Pancreas (tissue), 10 donors: ENCODE data around the gene SMPD4. TPM values are rescaled to one million over a fixed set of nuclear protein-coding genes. Genes with fewer than 3 reads are reported as not detected.
A peak's percentile ranks its signal among the peaks of the same experiment; 100 is the strongest.
"Not testable (repeated sequence)": the region's sequence is repeated elsewhere in the genome, so short reads cannot be mapped to it uniquely, and the experiment has no call there.

Experiments used
- ATAC-seq, 4 donors: fragments of 200-7000 bp; cut with Tn5 transposase; one replicate each; pipeline versions ENCODE4 v1.8.0 to v1.9.1; 2020; ENCODE audit warnings: mild to moderate bottlenecking in 4 of 4, moderate library complexity in 4 of 4
- DNase-seq, 6 donors: peaks; one replicate each; pipeline ENCODE4 v3.0.0-alpha.2; 2020
- FAIRE-seq: peaks from 2 replicates; lab custom pipeline; 2012; peaks lifted over from hg19 to GRCh38; lab: Jason Lieb, UNC
- H3K27ac ChIP-seq, 4 donors: fragments of 200-600 bp; sonication (generic); 1 replicate in 3 of 4; 2 replicates in 1 of 4; pipeline versions ENCODE4 v1.5.0 to v1.8.0; 2020
- H3K27me3 ChIP-seq, 4 donors: fragments of 200-600 bp; one replicate each; pipeline ENCODE4 v1.8.0; 2021
- H3K36me3 ChIP-seq, 3 donors: fragments of 200-600 bp; sonication (generic) in 1 of 3; one replicate each; pipeline versions ENCODE4 v1.5.0 to v1.8.0; 2020 to 2021
- H3K4me1 ChIP-seq, 3 donors: fragments of 200-600 bp; one replicate each; pipeline ENCODE4 v1.8.0; 2021
- H3K4me3 ChIP-seq, 4 donors: fragments of 200-600 bp; sonication (generic) in 2 of 4; one replicate each; pipeline versions ENCODE4 v1.5.0 to v1.8.0; 2020 to 2021
- H3K9me3 ChIP-seq, 4 donors: fragments of 200-600 bp; one replicate each; pipeline ENCODE4 v1.8.0; 2021
- CTCF ChIP-seq, 4 donors: fragments of 200-600 bp; sonication (generic) in 3 of 4; IDR thresholded peaks; one replicate each; pipeline versions ENCODE4 v1.5.0 to v1.8.0; 2021; ENCODE audit warnings: antibody characterized with exemption in 4 of 4
- WGBS, 2 donors: extraction: QIAGEN DNeasy Blood & Tissue Kit; methylation state at CpG; one replicate each; pipeline ENCODE4 v1.1.7; 2013; 5-methylcytosine and 5-hydroxymethylcytosine counted together
- intact Hi-C, 3 donors: fragments of 100-400 bp; cut with DNase I; formaldehyde crosslinking; loops; one replicate each; pipeline versions ENCODE4 v1.11.1 to v1.14.2; 2022
- polyA plus RNA-seq, 2 donors: library from polyadenylated mRNA; stranded (reverse); fragments of 200-250 nt; gene quantifications; one replicate each; pipeline ENCODE4 v1.2.3, GENCODE V29; 2013
- total RNA-seq, 6 donors: library from RNA; stranded (reverse); fragmentation: NEBNext Ultra II Directional in 4 of 6; extraction: Animal tissue kit (Norgen Biotek cat#: 25700) in 4 of 6; gene quantifications; one replicate each; pipeline versions ENCODE4 v1.2.1 to v1.2.4, GENCODE V29; 2021 to 2023
- donor health status: healthy with polysubstance abuse.
- donor health status: DM: no; HTN: no; CAD: no; lungs with moderate emphysema.
- donor health status: DM: no; HTN: no; CAD: no.
- donor health status: control.
- donor health status: control.
- donor health status: Bipolar disorder and iron deficiency.
- donor health status: DM: yes; HTN: yes; CAD: no.
- donor health status: DM: no; HTN: no; CAD: no.
- donor health status: DM: no; HTN: no; CAD: no.
- donor health status: DM: yes; HTN: yes; CAD: no.

SMPD4 gene
- total and polyA plus RNA-seq, 8 donors = 13.4 to 58.0 (median 19.7) TPM

DNA sequence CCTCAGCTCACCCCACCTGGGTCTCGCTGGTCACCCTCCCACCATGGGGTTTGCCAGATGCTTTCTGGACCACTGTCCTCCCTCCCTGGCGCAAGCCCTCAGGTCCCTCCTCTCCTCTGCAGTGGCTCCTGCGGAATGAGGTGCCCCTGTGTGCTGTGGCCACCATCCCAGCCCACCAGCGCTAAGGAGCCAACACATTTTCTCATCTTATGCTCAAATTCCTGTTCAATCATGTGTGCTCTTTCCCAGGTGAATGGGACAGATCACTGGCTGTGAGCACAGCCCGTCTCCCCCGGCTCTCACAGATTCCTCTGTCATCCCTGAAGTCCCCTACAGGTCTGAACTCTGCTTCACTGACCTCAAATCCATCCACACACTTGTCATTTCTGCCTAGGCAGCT, 21.3 kb downstream of the SMPD4 start:
- TF ChIP-seq CTCF (IDR thresholded peaks at IDR 0.05) = no peak
- WGBS, 2 donors = 98 to 100% methylated on average over 6 of the region's 6 CpGs
- Histone ChIP-seq H3K27me3 (no peaks in the 10 kb centered on the region), H3K4me3 (no peak overlapping the region), H3K4me1 (no peaks in the 10 kb centered on the region), H3K27ac (no peak overlapping the region), H3K9me3 (no peaks in the 10 kb centered on the region), H3K36me3 (peaks cover 0 to 14% (median 0%) of the 10 kb centered on the region in 3 donors)
- DNase-seq (peak in 1 of 6 donors; percentile 28), FAIRE-seq (no peak), ATAC-seq (no peak)
- intact Hi-C loops = loop anchor here in 1 of 3 donors (10.0 kb wide), 1 partner anchor 175 kb away; no protein-coding TSS in a partner anchor

DNA sequence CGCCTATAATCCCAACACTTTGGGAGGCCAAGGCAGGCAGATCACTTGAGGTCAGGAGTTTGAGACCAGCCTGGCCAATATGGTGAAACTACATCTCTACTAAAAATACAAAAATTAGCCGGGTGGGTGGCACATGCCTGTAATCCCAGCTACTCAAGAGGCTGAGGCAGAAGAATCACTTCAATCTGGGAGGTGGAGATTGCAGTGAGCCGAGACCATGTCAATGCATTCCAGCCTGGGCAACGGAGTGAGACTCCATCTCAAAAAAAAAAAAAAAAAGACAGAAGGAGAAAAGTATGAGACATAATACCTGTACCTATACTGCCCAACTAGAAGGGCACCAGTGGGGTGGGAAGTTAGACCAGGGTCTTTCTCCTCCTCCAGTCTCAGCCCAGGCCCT, 22.0 kb downstream of the SMPD4 start:
- H3K4me1 ChIP-seq, H3K4me3 ChIP-seq, H3K27ac ChIP-seq, FAIRE-seq, intact Hi-C loops, ATAC-seq, H3K9me3 ChIP-seq, H3K27me3 ChIP-seq, DNase-seq: not testable (repeated sequence)
- 90 to 92% methylated on average over 4 of the region's 4 CpGs for WGBS, 2 donors
- peaks cover 0 to 14% (median 0%) of the 10 kb centered on the region in 3 donors for H3K36me3 ChIP-seq

DNA sequence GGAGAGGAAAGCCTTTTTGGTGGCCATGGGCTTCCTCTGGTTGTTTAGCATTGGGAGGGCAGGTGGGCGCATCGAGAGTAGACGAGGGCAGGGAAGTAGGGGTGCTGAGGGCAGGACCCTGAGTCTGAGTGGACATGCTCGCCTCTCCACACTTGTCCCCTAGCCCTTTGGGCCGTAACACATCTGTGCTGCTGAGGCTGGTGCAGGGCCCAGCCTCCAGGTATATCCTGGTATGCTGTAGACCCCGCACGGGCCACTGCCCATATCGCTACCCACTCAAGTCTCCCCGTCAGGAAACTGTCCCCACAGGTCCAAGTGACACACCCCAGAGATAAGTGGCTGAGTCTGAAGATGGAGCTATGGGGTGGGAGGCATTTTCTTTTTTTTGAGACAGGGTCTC, 22.8 kb downstream of the SMPD4 start:
- no peak overlapping the region for H3K4me3 ChIP-seq
- TF ChIP-seq CTCF (IDR thresholded peaks at IDR 0.05) = no peak
- no peaks in the 10 kb centered on the region for H3K9me3 ChIP-seq
- H3K36me3 ChIP-seq = peaks cover 0 to 6% (median 0%) of the 10 kb centered on the region in 3 donors
- intact Hi-C loops = no loop called here
- WGBS, 2 donors = 89 to 99% methylated on average over 9 of the region's 9 CpGs
- no peak for DNase-seq
- H3K27ac ChIP-seq = no peak overlapping the region
- H3K27me3 ChIP-seq = no peaks in the 10 kb centered on the region
- no peaks in the 10 kb centered on the region for H3K4me1 ChIP-seq
- ATAC-seq = no peak
- no peak for FAIRE-seq

- ATAC-seq, FAIRE-seq, H3K4me3 ChIP-seq, H3K9me3 ChIP-seq, H3K36me3 ChIP-seq, H3K27me3 ChIP-seq, H3K4me1 ChIP-seq, H3K27ac ChIP-seq, DNase-seq, intact Hi-C loops: not testable (repeated sequence)
- 82 to 92% methylated on average over 13 of the region's 13 CpGs for WGBS, 2 donors
These were observed 23.4 kb downstream of the SMPD4 start for GRCh38 chr2:130157825-130158514.

- WGBS, 2 donors = 86 to 90% methylated on average over 6 to 11 of the region's 12 CpGs
- intact Hi-C loops, H3K27me3 ChIP-seq, ATAC-seq, H3K27ac ChIP-seq, FAIRE-seq, H3K36me3 ChIP-seq, DNase-seq, H3K4me3 ChIP-seq, H3K9me3 ChIP-seq, H3K4me1 ChIP-seq: not testable (repeated sequence)
These were observed 24.0 kb downstream of the SMPD4 start for GRCh38 chr2:130157354-130157753.

GRCh38 chr2:130156624-130157004, 24.8 kb downstream of the SMPD4 start:
- Histone ChIP-seq H3K4me1 (no peaks in the 10 kb centered on the region), H3K27ac (no peak overlapping the region), H3K9me3 (no peaks in the 10 kb centered on the region), H3K4me3 (no peak overlapping the region), H3K27me3 (no peaks in the 10 kb centered on the region), H3K36me3 (peaks cover 0 to 5% (median 0%) of the 10 kb centered on the region in 3 donors)
- ATAC-seq = no peak
- intact Hi-C loops = no loop called here
- peak in 1 of 6 donors; percentile 45 for DNase-seq
- no peak for FAIRE-seq
- TF ChIP-seq CTCF (IDR thresholded peaks at IDR 0.05) = no peak
- WGBS, 2 donors = 69 to 78% methylated on average over 9 of the region's 9 CpGs
